ENCODE results near the gene RNF144A. TPM values are rescaled to one million over a fixed set of nuclear protein-coding genes. Genes with fewer than 3 reads are reported as not detected.

RNF144A gene
- total and polyA plus RNA-seq, 2 donors = 4.0 to 8.9 TPM

DNA sequence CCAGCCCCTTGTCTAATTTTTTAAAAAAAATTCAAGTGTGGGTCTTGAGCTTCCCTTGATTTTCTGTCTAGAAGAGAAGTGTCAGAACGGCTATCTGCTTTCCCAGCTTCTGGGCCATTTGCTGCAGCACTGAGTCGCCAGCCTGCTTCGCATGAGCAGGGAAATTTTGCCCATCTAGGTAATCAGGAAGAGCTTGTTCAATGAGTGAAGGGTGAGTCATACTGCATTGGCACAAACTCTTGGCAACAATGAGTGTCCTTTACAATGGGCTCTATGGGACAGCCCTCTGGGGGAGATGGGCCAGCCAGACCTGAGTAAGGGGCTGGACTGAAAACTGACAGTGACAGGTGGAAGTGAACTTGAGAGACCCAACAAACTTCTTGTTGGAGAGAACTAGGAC lies 2.4 kb upstream of the RNF144A start:
- DNase-seq (ENCODE audit: low read depth in 6 of 9, low spot score in 9 of 9) = no peak
- peaks cover 0 to 5% of the 10 kb centered on the region in 2 donors for H3K9me3 ChIP-seq (ENCODE audit: control insufficient read depth in 2 of 2, insufficient read depth in 1 of 2, low read length in 1 of 2)
- H3K4me1 ChIP-seq (ENCODE audit: control insufficient read depth in 2 of 2, insufficient read depth in 2 of 2, low read length in 2 of 2) = peaks cover 24 to 74% of the 10 kb centered on the region in 2 donors
- no peak overlapping the region for H3K4me3 ChIP-seq (ENCODE audit: low read length in 2 of 2)
- peaks cover 3 to 14% of the 10 kb centered on the region in 2 donors for H3K27me3 ChIP-seq (ENCODE audit: control insufficient read depth in 2 of 2, insufficient read depth in 1 of 2, low read length in 1 of 2)
- WGBS = 100% methylated on average over 3 of the region's 3 CpGs
- H3K36me3 ChIP-seq (ENCODE audit: control insufficient read depth in 2 of 2, insufficient read depth in 2 of 2, low read length in 1 of 2) = no peaks in the 10 kb centered on the region
- no peak overlapping the region for H3K27ac ChIP-seq (ENCODE audit: low read depth in 1 of 2, low read length in 1 of 2)

GRCh38 chr2:6915399-6915798 lies 1.8 kb upstream of the RNF144A start:
- DNase-seq (ENCODE audit: low read depth in 6 of 9, low spot score in 9 of 9) = peak in 1 of 9 donors; percentile 45
- H3K4me1 ChIP-seq (ENCODE audit: control insufficient read depth in 2 of 2, insufficient read depth in 2 of 2, low read length in 2 of 2) = peaks cover 19 to 72% of the 10 kb centered on the region in 2 donors
- H3K9me3 ChIP-seq (ENCODE audit: control insufficient read depth in 2 of 2, insufficient read depth in 1 of 2, low read length in 1 of 2) = peaks cover 0 to 5% of the 10 kb centered on the region in 2 donors
- H3K27me3 ChIP-seq (ENCODE audit: control insufficient read depth in 2 of 2, insufficient read depth in 1 of 2, low read length in 1 of 2) = peaks cover 3 to 14% of the 10 kb centered on the region in 2 donors
- WGBS = 52% methylated on average over 2 of the region's 2 CpGs
- no peak overlapping the region for H3K4me3 ChIP-seq (ENCODE audit: low read length in 2 of 2)
- H3K36me3 ChIP-seq (ENCODE audit: control insufficient read depth in 2 of 2, insufficient read depth in 2 of 2, low read length in 1 of 2) = no peaks in the 10 kb centered on the region
- H3K27ac ChIP-seq (ENCODE audit: low read depth in 1 of 2, low read length in 1 of 2) = peak overlapping the region in 1 of 2 donors; percentile 3

GRCh38 chr2:6916224-6916623 lies 988 bp upstream of the RNF144A start:
- Histone ChIP-seq H3K9me3 (ENCODE audit: control insufficient read depth in 2 of 2, insufficient read depth in 1 of 2, low read length in 1 of 2) (peaks cover 0 to 5% of the 10 kb centered on the region in 2 donors), H3K4me3 (ENCODE audit: low read length in 2 of 2) (no peak overlapping the region), H3K36me3 (ENCODE audit: control insufficient read depth in 2 of 2, insufficient read depth in 2 of 2, low read length in 1 of 2) (no peaks in the 10 kb centered on the region), H3K4me1 (ENCODE audit: control insufficient read depth in 2 of 2, insufficient read depth in 2 of 2, low read length in 2 of 2) (peaks cover 11 to 64% of the 10 kb centered on the region in 2 donors), H3K27ac (ENCODE audit: low read depth in 1 of 2, low read length in 1 of 2) (no peak overlapping the region), H3K27me3 (ENCODE audit: control insufficient read depth in 2 of 2, insufficient read depth in 1 of 2, low read length in 1 of 2) (peaks cover 3 to 14% of the 10 kb centered on the region in 2 donors)
- WGBS = 99% methylated on average over 3 of the region's 3 CpGs
- no peak for DNase-seq (ENCODE audit: low read depth in 6 of 9, low spot score in 9 of 9)

DNA sequence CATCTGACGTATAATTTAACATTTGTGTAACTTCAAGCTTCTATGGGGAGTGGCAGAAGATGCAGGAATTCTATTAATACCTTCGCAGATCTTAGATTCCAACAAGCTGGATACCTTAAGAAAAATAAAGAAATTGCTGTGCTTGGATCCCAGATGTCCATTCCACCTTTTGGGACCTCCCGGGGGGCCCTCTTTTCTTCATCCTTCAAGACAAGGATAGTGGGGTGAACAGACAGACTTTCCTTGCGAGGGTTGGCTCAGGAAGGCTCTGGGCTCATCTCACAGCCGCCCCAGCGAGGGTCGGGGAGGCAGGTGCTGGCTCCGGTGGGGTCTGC lies 509 bp upstream of the RNF144A start:
- 44% methylated on average over 8 of the region's 8 CpGs for WGBS
- Histone ChIP-seq H3K9me3 (ENCODE audit: control insufficient read depth in 2 of 2, insufficient read depth in 1 of 2, low read length in 1 of 2) (peaks cover 0 to 5% of the 10 kb centered on the region in 2 donors), H3K27me3 (ENCODE audit: control insufficient read depth in 2 of 2, insufficient read depth in 1 of 2, low read length in 1 of 2) (peaks cover 3 to 14% of the 10 kb centered on the region in 2 donors), H3K27ac (ENCODE audit: low read depth in 1 of 2, low read length in 1 of 2) (no peak overlapping the region), H3K4me3 (ENCODE audit: low read length in 2 of 2) (peak overlapping the region; percentile 19 to 74), H3K4me1 (ENCODE audit: control insufficient read depth in 2 of 2, insufficient read depth in 2 of 2, low read length in 2 of 2) (peaks cover 11 to 59% of the 10 kb centered on the region in 2 donors), H3K36me3 (ENCODE audit: control insufficient read depth in 2 of 2, insufficient read depth in 2 of 2, low read length in 1 of 2) (no peaks in the 10 kb centered on the region)
- DNase-seq (ENCODE audit: low read depth in 6 of 9, low spot score in 9 of 9) = no peak

GRCh38 chr2:6917761-6918421 lies 679 bp downstream of the RNF144A start:
- H3K4me1 ChIP-seq (ENCODE audit: control insufficient read depth in 2 of 2, insufficient read depth in 2 of 2, low read length in 2 of 2) = peaks cover 12 to 61% of the 10 kb centered on the region in 2 donors
- H3K4me3 ChIP-seq (ENCODE audit: low read length in 2 of 2) = peak overlapping the region; percentile 56 to 74
- DNase-seq (ENCODE audit: low read depth in 6 of 9, low spot score in 9 of 9) = no peak
- peak overlapping the region in 1 of 2 donors; percentile 46 for H3K27ac ChIP-seq (ENCODE audit: low read depth in 1 of 2, low read length in 1 of 2)
- H3K9me3 ChIP-seq (ENCODE audit: control insufficient read depth in 2 of 2, insufficient read depth in 1 of 2, low read length in 1 of 2) = peaks cover 0 to 5% of the 10 kb centered on the region in 2 donors
- no peaks in the 10 kb centered on the region for H3K36me3 ChIP-seq (ENCODE audit: control insufficient read depth in 2 of 2, insufficient read depth in 2 of 2, low read length in 1 of 2)
- H3K27me3 ChIP-seq (ENCODE audit: control insufficient read depth in 2 of 2, insufficient read depth in 1 of 2, low read length in 1 of 2) = peaks cover 3 to 14% of the 10 kb centered on the region in 2 donors
- under 1% methylated on average over 68 of the region's 68 CpGs for WGBS

GRCh38 chr2:6919901-6920742 lies 2.9 kb downstream of the RNF144A start:
- H3K27ac ChIP-seq (ENCODE audit: low read depth in 1 of 2, low read length in 1 of 2) = no peak overlapping the region
- H3K4me1 ChIP-seq (ENCODE audit: control insufficient read depth in 2 of 2, insufficient read depth in 2 of 2, low read length in 2 of 2) = peaks cover 20 to 60% of the 10 kb centered on the region in 2 donors
- peaks cover 0 to 5% of the 10 kb centered on the region in 2 donors for H3K9me3 ChIP-seq (ENCODE audit: control insufficient read depth in 2 of 2, insufficient read depth in 1 of 2, low read length in 1 of 2)
- WGBS = 80% methylated on average over 12 of the region's 12 CpGs
- H3K36me3 ChIP-seq (ENCODE audit: control insufficient read depth in 2 of 2, insufficient read depth in 2 of 2, low read length in 1 of 2) = no peaks in the 10 kb centered on the region
- peaks cover 3 to 14% of the 10 kb centered on the region in 2 donors for H3K27me3 ChIP-seq (ENCODE audit: control insufficient read depth in 2 of 2, insufficient read depth in 1 of 2, low read length in 1 of 2)
- no peak overlapping the region for H3K4me3 ChIP-seq (ENCODE audit: low read length in 2 of 2)
- no peak for DNase-seq (ENCODE audit: low read depth in 6 of 9, low spot score in 9 of 9)

GRCh38 chr2:6920743-6921064 lies 3.5 kb downstream of the RNF144A start:
- Histone ChIP-seq H3K36me3 (ENCODE audit: control insufficient read depth in 2 of 2, insufficient read depth in 2 of 2, low read length in 1 of 2) (no peaks in the 10 kb centered on the region), H3K27ac (ENCODE audit: low read depth in 1 of 2, low read length in 1 of 2) (no peak overlapping the region), H3K9me3 (ENCODE audit: control insufficient read depth in 2 of 2, insufficient read depth in 1 of 2, low read length in 1 of 2) (peaks cover 0 to 5% of the 10 kb centered on the region in 2 donors), H3K4me3 (ENCODE audit: low read length in 2 of 2) (no peak overlapping the region), H3K4me1 (ENCODE audit: control insufficient read depth in 2 of 2, insufficient read depth in 2 of 2, low read length in 2 of 2) (peaks cover 18 to 60% of the 10 kb centered on the region in 2 donors), H3K27me3 (ENCODE audit: control insufficient read depth in 2 of 2, insufficient read depth in 1 of 2, low read length in 1 of 2) (peaks cover 3 to 14% of the 10 kb centered on the region in 2 donors)
- WGBS = 81% methylated on average over 4 of the region's 4 CpGs
- DNase-seq (ENCODE audit: low read depth in 6 of 9, low spot score in 9 of 9) = no peak

GRCh38 chr2:6921321-6921922 lies 4.2 kb downstream of the RNF144A start:
- Histone ChIP-seq H3K27me3 (ENCODE audit: control insufficient read depth in 2 of 2, insufficient read depth in 1 of 2, low read length in 1 of 2) (peaks cover 3 to 14% of the 10 kb centered on the region in 2 donors), H3K4me3 (ENCODE audit: low read length in 2 of 2) (no peak overlapping the region), H3K27ac (ENCODE audit: low read depth in 1 of 2, low read length in 1 of 2) (no peak overlapping the region), H3K4me1 (ENCODE audit: control insufficient read depth in 2 of 2, insufficient read depth in 2 of 2, low read length in 2 of 2) (peaks cover 18 to 66% of the 10 kb centered on the region in 2 donors), H3K36me3 (ENCODE audit: control insufficient read depth in 2 of 2, insufficient read depth in 2 of 2, low read length in 1 of 2) (peaks cover 0 to 2% of the 10 kb centered on the region in 2 donors), H3K9me3 (ENCODE audit: control insufficient read depth in 2 of 2, insufficient read depth in 1 of 2, low read length in 1 of 2) (peaks cover 0 to 5% of the 10 kb centered on the region in 2 donors)
- DNase-seq (ENCODE audit: low read depth in 6 of 9, low spot score in 9 of 9) = no peak
- WGBS = 88% methylated on average over 11 of the region's 11 CpGs

DNA sequence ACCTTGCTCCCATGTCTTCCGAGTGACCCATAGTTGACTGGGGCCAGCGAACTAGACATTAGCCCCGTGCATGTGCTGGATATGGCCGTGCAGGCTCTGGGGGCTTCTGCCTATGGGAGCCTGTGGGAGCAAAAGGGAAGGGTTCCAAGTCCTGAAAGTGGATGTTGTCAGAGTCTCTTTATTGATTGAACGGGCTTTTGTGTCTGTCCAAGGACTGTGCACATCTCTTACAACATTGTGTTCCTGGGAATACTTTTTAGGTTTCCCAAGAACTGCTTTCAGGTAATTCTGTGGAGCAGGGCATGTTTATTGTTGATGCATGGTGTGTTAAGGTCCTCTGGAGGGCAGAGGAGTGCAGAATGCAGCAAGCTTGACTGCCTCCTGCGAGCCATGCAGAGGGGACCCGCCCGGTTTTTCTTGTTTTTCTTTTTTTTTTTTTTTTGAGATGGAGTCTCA lies 5.0 kb downstream of the RNF144A start:
- peaks cover 0 to 6% of the 10 kb centered on the region in 2 donors for H3K9me3 ChIP-seq (ENCODE audit: control insufficient read depth in 2 of 2, insufficient read depth in 1 of 2, low read length in 1 of 2)
- WGBS = 85% methylated on average over 8 of the region's 8 CpGs
- H3K4me1 ChIP-seq (ENCODE audit: control insufficient read depth in 2 of 2, insufficient read depth in 2 of 2, low read length in 2 of 2) = peaks cover 14 to 67% of the 10 kb centered on the region in 2 donors
- DNase-seq (ENCODE audit: low read depth in 6 of 9, low spot score in 9 of 9) = no peak
- H3K4me3 ChIP-seq (ENCODE audit: low read length in 2 of 2) = no peak overlapping the region
- H3K27ac ChIP-seq (ENCODE audit: low read depth in 1 of 2, low read length in 1 of 2) = no peak overlapping the region
- peaks cover 0 to 2% of the 10 kb centered on the region in 2 donors for H3K36me3 ChIP-seq (ENCODE audit: control insufficient read depth in 2 of 2, insufficient read depth in 2 of 2, low read length in 1 of 2)
- H3K27me3 ChIP-seq (ENCODE audit: control insufficient read depth in 2 of 2, insufficient read depth in 1 of 2, low read length in 1 of 2) = peaks cover 3 to 11% of the 10 kb centered on the region in 2 donors

Measured in thymus (tissue), 11 donors.